Left kidney (tissue), 2 donors: ENCODE data around the gene CYP4A22. TPM values are rescaled to one million over a fixed set of nuclear protein-coding genes. Genes with fewer than 3 reads are reported as not detected.
"Not testable (repeated sequence)": the region's sequence is repeated elsewhere in the genome, so short reads cannot be mapped to it uniquely, and the experiment has no call there.

Source experiments
- DNase-seq: peaks from one replicate; pipeline ENCODE4 v3.0.0-alpha.2; 2013
- polyA plus RNA-seq: library from polyadenylated mRNA; unstranded; fragments of 120-200 nt; gene quantifications from one replicate; pipeline ENCODE4 v1.2.1, GENCODE V29; 2013; ENCODE audit not compliant: insufficient read length

CYP4A22 gene
- polyA plus RNA-seq, 1 donor: 8.2 TPM

DNA sequence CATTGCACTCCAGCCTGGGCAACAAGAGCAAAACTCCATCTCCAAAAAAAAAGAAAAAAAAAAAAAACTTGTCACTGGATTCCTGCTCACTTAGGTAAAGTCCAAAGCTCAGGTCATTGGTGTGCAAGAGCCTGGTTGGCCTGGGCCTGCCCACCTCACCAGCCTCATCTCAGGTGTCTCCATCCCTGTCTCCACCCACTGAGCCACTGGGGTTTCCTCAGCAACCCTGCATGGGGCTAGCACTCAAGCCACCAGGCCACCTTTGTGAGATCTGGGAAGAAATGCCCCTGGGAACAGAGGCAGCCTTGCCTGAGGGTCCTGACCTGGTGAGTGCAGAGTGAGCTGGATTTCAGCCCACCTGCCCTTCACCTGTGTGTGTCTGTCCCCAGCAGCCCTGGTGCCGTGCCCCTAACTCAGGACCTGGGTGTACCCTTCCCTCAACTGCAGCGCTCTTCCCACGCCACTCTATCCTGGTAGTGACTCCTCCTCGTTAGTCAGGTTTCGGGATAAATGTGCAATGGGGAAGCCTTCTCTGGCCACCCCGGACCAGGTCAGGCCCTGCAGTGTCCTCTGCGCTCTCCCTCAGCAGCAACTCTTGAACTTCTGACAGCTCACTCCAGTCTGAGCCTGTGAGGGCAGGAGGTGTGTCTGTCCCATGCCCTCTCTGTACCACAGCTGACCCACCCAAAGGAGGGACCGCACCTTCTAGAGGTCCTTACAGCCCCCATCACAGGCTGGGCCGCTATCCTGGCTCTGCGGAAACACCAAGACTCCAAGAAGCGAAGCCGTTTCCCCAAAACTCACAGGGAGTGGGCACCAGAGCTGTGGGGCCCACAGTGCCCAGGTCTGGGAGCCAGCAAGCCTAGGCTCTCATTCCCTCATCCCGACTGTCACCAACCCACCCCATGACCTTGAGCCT, 49.3 kb downstream of the CYP4A22 start:
- no peak for DNase-seq

DNA sequence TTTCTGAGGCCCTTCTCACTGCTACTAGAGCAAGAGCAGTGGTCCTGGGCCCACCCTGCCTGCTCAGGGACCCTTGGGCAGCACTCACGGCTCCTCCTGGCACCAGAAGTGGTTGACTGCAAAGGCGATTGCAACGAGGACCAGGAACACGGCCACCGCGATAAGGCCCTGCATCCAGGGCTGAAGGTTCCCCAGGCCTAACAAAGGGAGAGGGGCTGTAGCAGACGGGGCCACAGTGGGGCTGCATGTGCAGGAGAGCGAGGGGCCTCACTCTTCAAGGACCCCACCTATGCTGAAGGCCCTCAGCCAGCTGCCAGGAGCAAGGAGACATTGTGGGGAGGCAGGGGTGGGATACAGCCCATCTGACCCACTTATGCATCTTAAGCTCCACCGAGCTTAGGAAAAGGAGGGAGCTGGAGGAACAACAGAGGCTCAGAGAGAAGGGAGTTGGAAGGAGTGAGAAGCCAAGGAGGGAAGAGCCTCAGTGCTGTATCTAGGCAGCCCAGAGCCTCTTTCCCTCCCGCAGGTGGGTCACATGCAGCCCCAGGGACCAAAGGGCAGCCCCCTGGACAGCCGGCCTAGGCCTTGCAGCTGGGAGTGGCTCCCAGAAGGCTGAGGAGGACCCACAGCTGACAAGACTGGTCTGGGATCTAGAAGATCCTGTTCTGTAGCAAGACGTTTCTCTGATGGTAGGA, 50.1 kb downstream of the CYP4A22 start:
- no peak for DNase-seq

GRCh38 chr1:47187926-47188250, 50.6 kb downstream of the CYP4A22 start:
- no peak for DNase-seq

- DNase-seq: no peak
Measured at GRCh38 chr1:47188791-47189785, 51.8 kb downstream of the CYP4A22 start.

GRCh38 chr1:47189844-47190508, 52.7 kb downstream of the CYP4A22 start, which contains the start of gene PDZK1IP1:
PDZK1IP1 (minus strand) TSS chr1:47190036; CDS start chr1:47189932, 104 bp downstream.
- no peak for DNase-seq

DNA sequence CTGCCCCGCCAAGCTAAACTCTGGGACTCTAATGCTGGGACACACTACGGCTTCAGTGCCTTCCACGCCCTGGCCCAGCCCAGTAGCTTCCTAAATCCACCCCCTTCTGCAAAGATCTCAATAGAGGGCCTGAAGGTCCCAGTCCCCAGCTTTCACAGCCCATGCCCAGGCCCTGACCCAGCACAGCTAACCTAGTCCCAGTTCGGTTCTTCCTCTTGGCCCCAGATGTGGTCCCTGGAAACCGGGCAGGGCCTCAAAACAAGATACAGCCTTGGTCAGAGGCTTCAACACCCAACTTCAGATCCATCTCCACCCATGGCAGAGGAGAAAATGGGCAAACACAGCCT, 53.2 kb downstream of the CYP4A22 start:
- no peak for DNase-seq

DNA sequence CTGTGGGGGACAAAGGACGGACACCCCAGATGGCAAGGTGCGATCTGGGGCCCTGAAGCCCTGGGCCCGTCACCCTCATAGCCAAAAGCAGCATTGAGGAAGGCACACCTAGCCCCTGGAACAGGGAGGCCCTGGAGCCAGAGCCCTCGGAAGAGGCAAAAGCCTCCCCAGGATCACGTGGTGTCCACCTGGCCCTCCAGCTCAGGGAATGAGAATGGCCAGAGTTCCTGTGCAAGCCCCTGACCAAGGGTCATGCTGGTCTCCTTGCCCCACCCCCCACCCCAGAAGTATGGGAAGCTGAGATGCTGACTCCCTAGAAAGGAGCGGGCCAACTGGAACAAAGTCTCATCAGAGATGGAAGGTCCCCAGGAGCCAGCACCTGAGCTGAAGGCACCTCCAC, 53.6 kb downstream of the CYP4A22 start:
- no peak for DNase-seq

DNA sequence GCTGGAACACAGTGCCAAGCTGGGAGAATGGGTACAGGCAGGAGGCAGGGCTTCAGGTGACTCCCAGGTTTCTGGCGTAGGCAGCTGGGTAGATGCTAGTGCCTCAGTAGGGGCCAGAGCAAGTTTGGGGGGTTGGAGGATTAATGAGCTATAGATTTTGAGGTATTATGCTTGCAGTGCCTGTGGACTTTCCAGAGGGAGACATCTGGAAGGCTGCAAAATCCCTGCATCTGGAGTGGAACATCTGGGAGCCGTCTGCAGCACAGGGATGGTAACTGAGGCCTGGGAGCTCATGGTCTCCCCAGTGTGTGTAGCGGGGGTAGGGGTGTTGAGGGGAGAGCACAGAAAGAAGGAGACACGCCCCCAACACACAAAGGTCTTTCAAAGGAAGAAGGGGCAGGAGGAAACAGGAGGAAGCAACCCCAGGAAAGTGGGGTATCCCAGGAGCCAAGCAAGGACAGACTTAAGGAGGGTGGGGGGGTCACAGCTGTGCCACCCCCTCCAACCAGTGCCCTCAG, 54.8 kb downstream of the CYP4A22 start:
- no peak for DNase-seq

DNA sequence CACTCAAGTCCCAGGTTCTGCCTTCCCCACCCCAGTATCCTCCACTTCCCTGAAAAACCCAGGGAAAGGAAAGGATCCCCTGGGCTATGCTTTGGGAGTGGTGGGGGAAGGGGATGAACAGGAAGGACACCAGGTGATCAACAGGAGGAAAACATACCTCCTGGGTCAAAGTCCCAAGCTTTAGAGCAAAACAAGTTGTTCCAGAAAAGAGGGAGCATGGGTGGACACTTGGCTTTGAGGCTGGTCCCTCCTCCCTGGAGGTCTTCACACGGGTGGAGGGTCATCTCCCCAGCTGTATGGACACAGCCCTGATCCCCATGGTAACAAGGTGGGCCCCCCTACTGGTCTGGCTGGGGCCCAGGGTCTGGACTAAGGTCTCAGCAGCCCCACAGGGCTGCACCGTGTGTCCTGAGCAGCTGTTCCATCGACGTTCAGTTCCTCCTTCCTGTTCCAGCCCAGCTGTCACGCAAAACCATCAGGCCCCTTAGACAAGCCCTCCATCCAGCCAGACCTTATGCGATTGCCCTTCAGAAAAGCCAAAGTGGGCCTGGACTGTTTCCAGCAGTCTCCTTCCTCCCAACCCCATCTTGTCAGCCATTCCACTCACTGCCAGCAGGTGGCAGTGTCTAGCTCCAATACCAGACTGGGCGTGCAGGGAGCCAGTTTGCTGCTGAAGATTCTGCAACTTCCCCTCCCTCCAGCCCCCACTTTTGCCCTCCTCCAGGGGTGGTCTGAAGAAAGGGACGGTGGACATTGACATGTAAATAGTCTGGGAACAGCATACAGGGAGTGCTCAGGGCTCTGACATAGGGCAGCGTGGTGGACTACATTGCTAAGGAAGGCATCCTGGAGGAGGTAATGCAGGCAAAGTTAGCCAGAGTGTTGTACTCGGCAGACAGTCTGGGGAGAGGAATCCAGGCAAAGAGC, 55.5 kb downstream of the CYP4A22 start:
- DNase-seq: peak; percentile 79

DNA sequence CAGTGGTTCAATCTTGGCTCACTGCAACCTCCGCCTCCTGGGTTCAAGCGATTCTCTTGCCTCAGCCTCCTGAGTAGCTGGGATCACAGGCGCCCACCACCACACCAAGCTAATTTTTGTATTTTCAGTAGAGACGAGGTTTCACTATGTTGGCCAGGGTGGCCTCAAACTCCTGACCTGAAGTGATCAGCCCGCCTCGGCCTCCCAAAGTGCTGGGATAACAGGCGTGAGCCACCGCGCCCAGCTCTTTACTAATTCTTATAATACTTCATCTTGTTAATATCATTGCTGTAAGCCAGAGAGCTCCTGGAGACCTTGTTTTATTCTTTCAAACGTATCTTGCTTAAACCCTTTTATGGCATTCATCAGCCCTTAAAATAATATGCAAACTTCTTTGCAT, 56.3 kb downstream of the CYP4A22 start:
- not testable (repeated sequence) for DNase-seq

GRCh38 chr1:47194311-47194710, 57.1 kb downstream of the CYP4A22 start:
- no peak for DNase-seq

- DNase-seq: not testable (repeated sequence)
Measured at GRCh38 chr1:47195981-47196380, 58.7 kb downstream of the CYP4A22 start.

- DNase-seq: no peak
Measured at GRCh38 chr1:47196622-47197021, 59.4 kb downstream of the CYP4A22 start.

- DNase-seq: no peak
Measured at GRCh38 chr1:47198214-47198613, 61.0 kb downstream of the CYP4A22 start.

Other genes starting within 250 kb of the CYP4A22 start
- gene CYP4A11, start 196.0 kb upstream of the CYP4A22 start, polyA plus RNA-seq: 59.8 TPM
- gene CYP4X1, start 113.8 kb upstream of the CYP4A22 start, polyA plus RNA-seq: 7.4 TPM
- 0.52 TPM for gene CYP4Z1, start 70.2 kb upstream of the CYP4A22 start, polyA plus RNA-seq
- 22.2 TPM for gene PDZK1IP1, start 52.6 kb downstream of the CYP4A22 start, polyA plus RNA-seq
- gene TAL1, start 94.8 kb downstream of the CYP4A22 start, polyA plus RNA-seq: 4.4 TPM
- 15.1 TPM for gene STIL, start 176.7 kb downstream of the CYP4A22 start, polyA plus RNA-seq
- 74.6 TPM for gene CMPK1, start 196.3 kb downstream of the CYP4A22 start, polyA plus RNA-seq